Measurements from ENCODE around the gene USP33.
"Not testable (repeated sequence)": the region's sequence is repeated elsewhere in the genome, so short reads cannot be mapped to it uniquely, and the experiment has no call there.

The USP33 gene

DNA sequence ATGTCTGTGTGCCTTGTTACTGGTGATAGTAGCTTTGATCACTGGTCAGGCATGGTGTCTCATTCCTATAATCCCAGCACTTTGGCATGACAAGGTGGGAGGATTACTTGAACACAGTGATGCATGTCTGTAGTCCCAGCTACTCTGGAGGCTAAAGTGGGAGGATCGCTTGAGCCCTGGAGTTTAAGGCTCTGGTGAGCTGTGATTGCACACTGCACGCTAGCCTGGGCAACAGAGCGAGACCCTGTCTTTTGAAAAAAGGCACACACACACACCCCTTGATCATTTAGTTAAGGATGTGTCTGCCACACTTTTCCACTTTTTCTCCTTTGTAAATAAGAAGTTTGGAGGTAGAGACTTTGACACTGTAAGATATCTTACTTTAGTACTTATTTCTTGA is 34.9 kb upstream of the USP33 start:
- H3K56ac ChIP-seq (ENCODE audit: low read length), result no peak overlapping the region
- H3K4me3 ChIP-seq (ENCODE audit: low read length), result no peak overlapping the region
- no peaks in the 10 kb centered on the region for H3K27me3 ChIP-seq (ENCODE audit: insufficient read depth, low read length, poor library complexity)
- no peak overlapping the region for H4K8ac ChIP-seq (ENCODE audit: low read depth, low read length)
- no peak overlapping the region for H2BK120ac ChIP-seq (ENCODE audit: low read depth, low read length)
- H2AK5ac ChIP-seq (ENCODE audit: low read length), result no peak overlapping the region
- H3K9ac ChIP-seq (ENCODE audit: low read length), result no peak overlapping the region
- no peaks in the 10 kb centered on the region for H3K79me2 ChIP-seq (ENCODE audit: control insufficient read depth, insufficient read depth, low read length)
- no peaks in the 10 kb centered on the region for H3K36me3 ChIP-seq (ENCODE audit: control insufficient read depth, insufficient read depth, low read length)
- no peak overlapping the region for H3K18ac ChIP-seq (ENCODE audit: low read length)
- H2BK15ac ChIP-seq (replicated peaks; ENCODE audit: low read depth), result no peak overlapping the region
- H3K27ac ChIP-seq (ENCODE audit: low read depth, low read length), result no peak overlapping the region
- no peaks in the 10 kb centered on the region for H3K79me1 ChIP-seq (ENCODE audit: low read length)
- H2BK5ac ChIP-seq (ENCODE audit: low read length), result no peak overlapping the region
- no CpG with 5 or more reads among the region's 3 CpGs for WGBS (ENCODE audit: extremely low coverage, insufficient coverage, low lambda C conversion rate)
- no peak overlapping the region for H3K4ac ChIP-seq (ENCODE audit: low read depth, low read length)
- no peak overlapping the region for H3K4me2 ChIP-seq (ENCODE audit: low read length)
- DNase-seq, result no peak
- no peak overlapping the region for H4K5ac ChIP-seq (ENCODE audit: low read length)
- no peaks in the 10 kb centered on the region for H3K4me1 ChIP-seq (ENCODE audit: control insufficient read depth, low read depth, low read length)
- H3K23ac ChIP-seq (ENCODE audit: low read length), result no peak overlapping the region

DNA sequence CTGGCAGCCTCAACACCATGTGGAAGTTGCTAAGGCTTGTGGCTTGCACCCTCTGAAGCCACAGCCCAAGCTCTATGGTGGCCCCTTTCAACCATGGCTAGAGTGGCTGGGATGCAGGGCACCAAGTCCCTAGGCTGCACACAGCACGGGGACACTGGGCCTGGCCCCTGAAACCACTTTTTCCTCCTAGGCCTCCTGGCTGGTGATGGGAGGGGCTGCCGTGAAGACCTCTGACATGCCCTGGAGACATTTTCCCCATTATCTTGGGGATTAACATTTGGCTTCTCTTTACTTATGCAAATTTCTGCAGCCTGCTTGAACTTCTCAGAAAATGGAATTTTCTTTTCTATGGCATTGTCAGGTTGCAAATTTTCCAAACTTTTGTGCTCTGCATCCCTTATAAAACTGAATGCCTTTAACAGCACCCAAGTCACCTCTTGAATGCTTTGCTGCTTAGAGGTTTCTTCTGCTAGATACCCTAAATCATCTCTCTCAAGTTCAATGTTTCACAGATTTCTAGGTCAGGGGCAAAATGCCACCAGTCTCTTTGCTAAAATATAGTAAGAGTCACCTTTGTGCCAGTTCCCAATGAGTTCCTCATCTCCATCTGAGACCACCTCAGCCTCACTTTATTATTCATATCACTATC is 26.6 kb upstream of the USP33 start:
- not testable (repeated sequence) for H2BK5ac ChIP-seq (ENCODE audit: low read length); H2AK5ac ChIP-seq (ENCODE audit: low read length); H3K23ac ChIP-seq (ENCODE audit: low read length); H3K4me2 ChIP-seq (ENCODE audit: low read length); H3K79me1 ChIP-seq (ENCODE audit: low read length); H3K9ac ChIP-seq (ENCODE audit: low read length); H4K5ac ChIP-seq (ENCODE audit: low read length); H3K36me3 ChIP-seq (ENCODE audit: control insufficient read depth, insufficient read depth, low read length); H3K79me2 ChIP-seq (ENCODE audit: control insufficient read depth, insufficient read depth, low read length); H3K27me3 ChIP-seq (ENCODE audit: insufficient read depth, low read length, poor library complexity); H4K8ac ChIP-seq (ENCODE audit: low read depth, low read length); H3K18ac ChIP-seq (ENCODE audit: low read length); H3K4ac ChIP-seq (ENCODE audit: low read depth, low read length); H3K27ac ChIP-seq (ENCODE audit: low read depth, low read length); H2BK15ac ChIP-seq (replicated peaks; ENCODE audit: low read depth); DNase-seq; H2BK120ac ChIP-seq (ENCODE audit: low read depth, low read length); H3K56ac ChIP-seq (ENCODE audit: low read length); H3K4me1 ChIP-seq (ENCODE audit: control insufficient read depth, low read depth, low read length); H3K4me3 ChIP-seq (ENCODE audit: low read length)
- WGBS (ENCODE audit: extremely low coverage, insufficient coverage, low lambda C conversion rate), result no CpG with 5 or more reads among the region's 2 CpGs

DNA sequence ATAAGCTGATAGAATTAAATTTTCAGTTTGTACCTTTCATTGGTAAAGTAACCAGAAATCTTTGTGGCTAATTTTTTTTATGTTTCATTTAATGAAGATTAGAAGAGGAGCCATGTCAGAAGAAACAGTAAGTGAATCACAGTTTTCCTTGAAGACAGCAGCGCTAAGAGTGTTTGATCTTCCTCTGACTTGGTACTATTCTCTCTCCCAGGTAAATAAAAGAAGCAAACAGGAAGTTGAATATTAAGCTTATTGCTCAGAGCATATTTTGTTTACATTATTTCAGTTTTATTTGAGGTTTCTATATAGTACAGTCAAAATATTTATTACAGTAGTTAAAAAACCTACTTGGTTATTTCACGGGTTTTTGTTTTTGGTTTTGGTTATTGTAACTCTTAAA is 23.5 kb upstream of the USP33 start:
- Histone ChIP-seq H2BK5ac (ENCODE audit: low read length) (no peak overlapping the region), H3K23ac (ENCODE audit: low read length) (no peak overlapping the region), H3K56ac (ENCODE audit: low read length) (no peak overlapping the region), H3K4me1 (ENCODE audit: control insufficient read depth, low read depth, low read length) (no peaks in the 10 kb centered on the region), H3K4me3 (ENCODE audit: low read length) (no peak overlapping the region), H3K27ac (ENCODE audit: low read depth, low read length) (no peak overlapping the region), H3K79me2 (ENCODE audit: control insufficient read depth, insufficient read depth, low read length) (no peaks in the 10 kb centered on the region), H3K18ac (ENCODE audit: low read length) (no peak overlapping the region), H4K8ac (ENCODE audit: low read depth, low read length) (no peak overlapping the region), H3K9ac (ENCODE audit: low read length) (no peak overlapping the region), H3K36me3 (ENCODE audit: control insufficient read depth, insufficient read depth, low read length) (peaks cover 2% of the 10 kb centered on the region), H2BK15ac (replicated peaks; ENCODE audit: low read depth) (no peak overlapping the region), H2AK5ac (ENCODE audit: low read length) (no peak overlapping the region), H3K27me3 (ENCODE audit: insufficient read depth, low read length, poor library complexity) (no peaks in the 10 kb centered on the region), H3K79me1 (ENCODE audit: low read length) (no peaks in the 10 kb centered on the region), H3K4ac (ENCODE audit: low read depth, low read length) (no peak overlapping the region), H4K5ac (ENCODE audit: low read length) (no peak overlapping the region), H3K4me2 (ENCODE audit: low read length) (no peak overlapping the region), H2BK120ac (ENCODE audit: low read depth, low read length) (no peak overlapping the region)
- DNase-seq, result no peak
- WGBS (ENCODE audit: extremely low coverage, insufficient coverage, low lambda C conversion rate), result no CpG with 5 or more reads among the region's 2 CpGs

DNA sequence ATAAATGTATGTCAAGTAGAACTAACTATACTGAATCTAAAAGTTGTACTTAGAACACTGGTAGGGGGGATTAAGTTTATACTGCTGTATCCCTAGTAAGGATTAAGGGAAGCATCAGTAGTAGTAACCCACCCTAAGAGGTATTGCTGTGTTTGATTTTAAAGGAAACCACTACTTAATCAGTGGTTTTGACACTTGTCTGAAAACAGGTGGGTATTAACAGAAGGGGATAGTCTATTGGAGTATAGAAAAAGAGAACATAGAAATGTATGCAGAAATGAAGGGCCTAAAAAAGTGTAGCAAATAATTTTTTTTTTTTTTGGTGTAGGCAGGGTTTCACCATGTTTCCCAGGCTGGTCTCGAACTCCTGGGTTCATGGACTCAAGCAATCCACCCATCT is 22.0 kb upstream of the USP33 start:
- Histone ChIP-seq H3K79me1 (ENCODE audit: low read length) (no peaks in the 10 kb centered on the region), H3K4me2 (ENCODE audit: low read length) (no peak overlapping the region), H3K27ac (ENCODE audit: low read depth, low read length) (no peak overlapping the region), H3K4me3 (ENCODE audit: low read length) (no peak overlapping the region), H3K18ac (ENCODE audit: low read length) (no peak overlapping the region), H2BK5ac (ENCODE audit: low read length) (no peak overlapping the region), H3K9ac (ENCODE audit: low read length) (no peak overlapping the region), H2AK5ac (ENCODE audit: low read length) (no peak overlapping the region), H3K36me3 (ENCODE audit: control insufficient read depth, insufficient read depth, low read length) (peaks cover 2% of the 10 kb centered on the region), H3K27me3 (ENCODE audit: insufficient read depth, low read length, poor library complexity) (no peaks in the 10 kb centered on the region), H4K8ac (ENCODE audit: low read depth, low read length) (no peak overlapping the region), H2BK15ac (replicated peaks; ENCODE audit: low read depth) (no peak overlapping the region), H4K5ac (ENCODE audit: low read length) (no peak overlapping the region), H3K4ac (ENCODE audit: low read depth, low read length) (no peak overlapping the region), H3K23ac (ENCODE audit: low read length) (no peak overlapping the region), H3K79me2 (ENCODE audit: control insufficient read depth, insufficient read depth, low read length) (no peaks in the 10 kb centered on the region), H3K56ac (ENCODE audit: low read length) (no peak overlapping the region), H3K4me1 (ENCODE audit: control insufficient read depth, low read depth, low read length) (no peaks in the 10 kb centered on the region), H2BK120ac (ENCODE audit: low read depth, low read length) (no peak overlapping the region)
- no CpG with 5 or more reads among the region's 1 CpG for WGBS (ENCODE audit: extremely low coverage, insufficient coverage, low lambda C conversion rate)
- DNase-seq, result no peak

DNA sequence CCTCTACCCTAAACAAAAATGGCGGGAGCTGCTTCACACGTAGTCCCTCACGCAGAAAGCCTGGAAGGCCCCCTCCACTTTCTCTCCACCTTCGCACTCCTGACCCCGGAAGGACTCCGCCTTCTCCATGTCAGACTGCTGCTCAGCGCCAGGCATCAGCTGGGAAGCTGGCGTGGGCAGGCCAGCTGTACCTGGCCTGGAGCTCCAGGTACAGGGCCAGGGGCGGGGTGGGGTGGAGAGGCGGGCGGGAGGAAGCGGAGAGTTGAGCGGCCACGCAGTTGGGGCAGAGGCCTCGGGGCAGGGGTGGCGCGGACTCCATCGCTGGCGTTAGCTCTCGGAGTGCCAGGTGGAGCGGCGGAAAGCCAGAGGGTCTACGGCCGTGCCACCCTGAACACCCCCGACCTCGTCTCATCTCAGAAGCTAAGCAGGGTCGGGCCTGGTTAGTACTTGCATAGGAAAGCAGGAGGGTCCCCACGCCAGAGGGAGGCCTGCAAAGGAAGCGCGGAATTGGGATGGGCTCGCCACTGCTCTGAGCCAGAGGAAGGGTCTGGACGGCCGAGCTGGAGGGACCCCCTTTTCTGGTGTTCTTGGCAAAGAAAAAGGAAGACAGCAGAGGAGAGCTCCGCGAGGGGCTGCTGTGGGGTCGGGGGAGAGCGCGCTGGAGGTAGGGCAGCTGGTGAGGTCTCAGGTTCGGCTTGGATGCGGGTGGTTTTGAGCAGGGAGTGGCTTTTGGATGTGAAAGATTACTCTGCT is 20.1 kb upstream of the USP33 start, which contains the start of gene MIGA1:
TSS of gene MIGA1 (plus strand) at position 121 of the 753 bp plus-strand sequence. CDS start 3,604 bp downstream, outside the sequence.
- Histone ChIP-seq H3K4me1 (ENCODE audit: control insufficient read depth, low read depth, low read length) (no peaks in the 10 kb centered on the region), H4K8ac (ENCODE audit: low read depth, low read length) (no peak within 1 kb of the TSS)
- WGBS (ENCODE audit: extremely low coverage, insufficient coverage, low lambda C conversion rate), result no CpG with 5 or more reads among the region's 40 CpGs

More for the DNA sequence above, 20.1 kb upstream of the USP33 start, which contains the start of gene MIGA1:
- no peak within 1 kb of the TSS for H2BK5ac ChIP-seq (ENCODE audit: low read length)
- H3K4ac ChIP-seq (ENCODE audit: low read depth, low read length), result peak within 1 kb of the TSS; percentile 43
- H3K4me3 ChIP-seq (ENCODE audit: low read length), result peak within 1 kb of the TSS; percentile 83
- no peak within 1 kb of the TSS for H2BK120ac ChIP-seq (ENCODE audit: low read depth, low read length)
- peak; percentile 96 for DNase-seq
- no peaks in the 10 kb centered on the region for H3K79me1 ChIP-seq (ENCODE audit: low read length)
- H3K4me2 ChIP-seq (ENCODE audit: low read length), result peak within 1 kb of the TSS; percentile 64
- peak within 1 kb of the TSS; percentile 91 for H3K56ac ChIP-seq (ENCODE audit: low read length)
- peak within 1 kb of the TSS; percentile 81 for H3K23ac ChIP-seq (ENCODE audit: low read length)
- no peaks in the 10 kb centered on the region for H3K79me2 ChIP-seq (ENCODE audit: control insufficient read depth, insufficient read depth, low read length)
- peak within 1 kb of the TSS; percentile 7 for H3K18ac ChIP-seq (ENCODE audit: low read length)
- peaks cover 2% of the 10 kb centered on the region for H3K36me3 ChIP-seq (ENCODE audit: control insufficient read depth, insufficient read depth, low read length)
- peak within 1 kb of the TSS; percentile 86 for H3K9ac ChIP-seq (ENCODE audit: low read length)
- no peak within 1 kb of the TSS for H2BK15ac ChIP-seq (replicated peaks; ENCODE audit: low read depth)
- no peaks in the 10 kb centered on the region for H3K27me3 ChIP-seq (ENCODE audit: insufficient read depth, low read length, poor library complexity)
- no peak within 1 kb of the TSS for H2AK5ac ChIP-seq (ENCODE audit: low read length)
- no peak within 1 kb of the TSS for H4K5ac ChIP-seq (ENCODE audit: low read length)
- H3K27ac ChIP-seq (ENCODE audit: low read depth, low read length), result no peak within 1 kb of the TSS

Data from mesendoderm (in vitro differentiated cells).